ENCODE data around the gene PLA2G2A.
"Not testable (repeated sequence)": the region's sequence is repeated elsewhere in the genome, so short reads cannot be mapped to it uniquely, and the experiment has no call there.

The PLA2G2A gene, protein sequence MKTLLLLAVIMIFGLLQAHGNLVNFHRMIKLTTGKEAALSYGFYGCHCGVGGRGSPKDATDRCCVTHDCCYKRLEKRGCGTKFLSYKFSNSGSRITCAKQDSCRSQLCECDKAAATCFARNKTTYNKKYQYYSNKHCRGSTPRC

DNA sequence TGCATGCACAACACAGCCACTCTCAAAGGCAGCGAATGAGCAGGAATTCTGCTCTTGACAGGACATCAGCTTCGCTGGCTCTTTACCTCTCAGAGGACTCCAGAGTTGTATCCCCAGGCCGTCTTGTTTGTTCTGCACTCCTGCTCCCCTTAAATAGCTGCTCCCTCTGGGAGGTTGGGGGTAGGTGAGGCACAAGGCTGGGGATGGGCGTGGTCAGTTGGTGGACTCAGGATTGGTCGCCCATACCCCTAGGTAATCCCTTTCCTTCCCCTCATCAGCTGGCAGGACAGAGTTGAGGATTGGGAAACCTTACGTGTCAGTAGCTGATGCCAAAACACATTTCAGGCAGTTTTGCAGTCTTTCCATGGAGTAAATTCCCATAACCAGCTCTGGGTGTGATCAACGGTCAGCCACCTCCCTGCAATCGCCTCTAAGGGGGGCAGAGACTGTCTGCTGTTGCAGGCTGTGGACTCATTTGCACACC is at the start of gene PLA2G2A:
Gene PLA2G2A (minus strand): TSS at position 125 of the 484 bp plus-strand sequence. CDS start 845 bp downstream, outside the sequence.
- no peaks in the 10 kb centered on the region for H4K20me1 ChIP-seq
- no peaks in the 10 kb centered on the region for H3K36me3 ChIP-seq
- peaks cover 25% of the 10 kb centered on the region for H3K4me1 ChIP-seq
- TF ChIP-seq Cebpa-rat (IDR thresholded peaks at IDR 0.05): no peak
- H3K9ac ChIP-seq: no peak within 1 kb of the TSS
- H3K27ac ChIP-seq: no peak within 1 kb of the TSS
- no peaks in the 10 kb centered on the region for H3K27me3 ChIP-seq
- H3K4me3 ChIP-seq: no peak within 1 kb of the TSS
- no peak within 1 kb of the TSS; the same call in 1 of the 2 replicates for H3K4me2 ChIP-seq
- peaks cover 5% of the 10 kb centered on the region for H3K9me3 ChIP-seq

GRCh38 chr1:20028726-20029125 is 49.3 kb upstream of the PLA2G2A start:
- Histone ChIP-seq H3K4me1 (0 out of 2 replicates have a peak, but pooled peaks cover 7% of the 10 kb centered on the region), H4K20me1 (no peaks in the 10 kb centered on the region), H3K9ac (no peak overlapping the region), H3K27ac (no peak overlapping the region), H3K4me3 (no peak overlapping the region), H3K36me3 (no peaks in the 10 kb centered on the region), H3K27me3 (no peaks in the 10 kb centered on the region), H3K9me3 (peaks cover 10% of the 10 kb centered on the region), H3K4me2 (no peak overlapping the region)
- TF ChIP-seq Cebpa-rat (IDR thresholded peaks at IDR 0.05): no peak

GRCh38 chr1:20028125-20028524 is 48.7 kb upstream of the PLA2G2A start:
- Histone ChIP-seq H3K9me3 (peaks cover 13% of the 10 kb centered on the region), H3K27me3 (no peaks in the 10 kb centered on the region), H3K27ac (no peak overlapping the region), H3K4me3 (no peak overlapping the region), H3K36me3 (no peaks in the 10 kb centered on the region), H3K4me1 (0 out of 2 replicates have a peak, but pooled peaks cover 7% of the 10 kb centered on the region), H3K4me2 (no peak overlapping the region), H3K9ac (no peak overlapping the region), H4K20me1 (no peaks in the 10 kb centered on the region)
- no peak for TF ChIP-seq Cebpa-rat (IDR thresholded peaks at IDR 0.05)

DNA sequence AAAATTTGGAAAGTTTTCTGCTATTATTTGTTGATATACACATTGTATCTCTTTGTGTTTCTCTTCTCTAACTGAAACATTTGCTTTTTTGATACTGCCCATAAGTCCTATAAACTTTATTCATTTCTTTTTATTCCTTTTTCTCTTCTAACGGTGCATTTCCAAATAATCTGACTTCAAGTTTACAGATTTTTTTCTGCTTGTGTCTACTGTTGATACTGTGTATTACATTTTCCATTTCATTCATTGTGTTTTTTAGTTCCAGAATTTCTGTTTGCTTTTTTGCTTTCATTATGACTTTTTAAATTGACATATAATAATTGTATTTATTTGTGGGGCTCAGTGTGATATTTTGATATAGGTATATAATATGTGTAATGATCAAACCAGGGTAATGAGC is 38.3 kb upstream of the PLA2G2A start:
- Histone ChIP-seq H3K4me2 (no peak overlapping the region), H3K36me3 (no peaks in the 10 kb centered on the region), H3K9ac (no peak overlapping the region), H3K27me3 (no peaks in the 10 kb centered on the region), H3K4me1 (no peaks in the 10 kb centered on the region), H3K27ac (no peak overlapping the region), H4K20me1 (no peaks in the 10 kb centered on the region), H3K4me3 (no peak overlapping the region), H3K9me3 (peaks cover 36% of the 10 kb centered on the region)
- no peak for TF ChIP-seq Cebpa-rat (IDR thresholded peaks at IDR 0.05)

DNA sequence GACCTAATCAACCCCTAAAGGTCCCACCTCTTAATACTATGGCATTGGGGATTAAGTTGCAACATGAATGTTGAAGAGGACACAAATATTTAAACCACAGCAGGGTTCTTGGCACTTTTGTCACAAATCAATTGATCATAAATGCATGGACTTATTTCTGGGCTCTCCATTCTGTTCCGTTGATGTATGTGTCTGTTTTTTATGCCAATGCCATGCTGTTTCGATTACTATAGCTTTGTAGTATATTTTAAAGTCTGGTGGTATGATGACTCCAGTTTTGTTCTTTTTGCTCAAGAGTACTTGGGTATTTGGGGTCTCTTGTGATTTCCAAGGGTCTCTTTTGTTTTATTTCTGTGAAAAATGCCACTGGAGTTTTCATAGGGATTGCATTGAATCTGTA is 34.7 kb upstream of the PLA2G2A start:
- Histone ChIP-seq H3K27ac (no peak overlapping the region), H3K4me2 (no peak overlapping the region), H3K36me3 (no peaks in the 10 kb centered on the region), H3K4me3 (no peak overlapping the region), H3K4me1 (no peaks in the 10 kb centered on the region), H3K9ac (no peak overlapping the region), H3K27me3 (no peaks in the 10 kb centered on the region), H3K9me3 (peaks cover 31% of the 10 kb centered on the region), H4K20me1 (no peaks in the 10 kb centered on the region)
- no peak for TF ChIP-seq Cebpa-rat (IDR thresholded peaks at IDR 0.05)

DNA sequence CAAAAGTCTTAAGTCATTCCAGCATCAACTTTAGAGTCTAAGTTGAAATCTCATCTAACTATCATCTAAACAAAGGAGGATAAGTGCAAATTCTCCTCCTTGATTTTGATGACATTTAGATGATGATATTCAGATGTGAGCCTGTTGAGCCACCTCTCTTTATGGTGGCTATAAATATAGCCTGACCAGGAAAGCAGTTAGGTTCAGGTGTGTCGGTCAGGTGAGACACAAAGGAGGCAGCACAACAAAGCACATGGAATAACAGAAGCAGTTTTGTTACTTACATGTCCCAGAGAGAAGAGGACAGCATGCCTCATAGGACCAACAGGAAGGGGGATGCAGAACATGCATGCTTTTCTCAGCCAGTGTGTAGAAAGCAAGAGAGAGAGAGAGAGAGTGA is 30.6 kb upstream of the PLA2G2A start:
- Histone ChIP-seq H4K20me1 (no peaks in the 10 kb centered on the region), H3K4me1 (no peaks in the 10 kb centered on the region), H3K9me3 (peaks cover 22% of the 10 kb centered on the region), H3K27me3 (no peaks in the 10 kb centered on the region), H3K4me2 (no peak overlapping the region), H3K36me3 (no peaks in the 10 kb centered on the region), H3K4me3 (no peak overlapping the region), H3K9ac (no peak overlapping the region), H3K27ac (no peak overlapping the region)
- TF ChIP-seq Cebpa-rat (IDR thresholded peaks at IDR 0.05): no peak

- Histone ChIP-seq H3K9me3 (peaks cover 20% of the 10 kb centered on the region), H3K4me1 (no peaks in the 10 kb centered on the region), H3K4me3 (no peak overlapping the region), H3K36me3 (no peaks in the 10 kb centered on the region), H3K27ac (no peak overlapping the region), H3K27me3 (no peaks in the 10 kb centered on the region), H3K4me2 (no peak overlapping the region), H4K20me1 (no peaks in the 10 kb centered on the region), H3K9ac (no peak overlapping the region)
- no peak for TF ChIP-seq Cebpa-rat (IDR thresholded peaks at IDR 0.05)
Measured at GRCh38 chr1:20009212-20009611, 29.8 kb upstream of the PLA2G2A start.

GRCh38 chr1:20008391-20008841 is 29.0 kb upstream of the PLA2G2A start:
- Histone ChIP-seq H4K20me1 (no peaks in the 10 kb centered on the region), H3K4me2 (no peak overlapping the region), H3K27me3 (no peaks in the 10 kb centered on the region), H3K36me3 (no peaks in the 10 kb centered on the region), H3K9me3 (peaks cover 13% of the 10 kb centered on the region), H3K4me3 (no peak overlapping the region), H3K9ac (no peak overlapping the region), H3K27ac (no peak overlapping the region), H3K4me1 (no peaks in the 10 kb centered on the region)
- no peak for TF ChIP-seq Cebpa-rat (IDR thresholded peaks at IDR 0.05)

DNA sequence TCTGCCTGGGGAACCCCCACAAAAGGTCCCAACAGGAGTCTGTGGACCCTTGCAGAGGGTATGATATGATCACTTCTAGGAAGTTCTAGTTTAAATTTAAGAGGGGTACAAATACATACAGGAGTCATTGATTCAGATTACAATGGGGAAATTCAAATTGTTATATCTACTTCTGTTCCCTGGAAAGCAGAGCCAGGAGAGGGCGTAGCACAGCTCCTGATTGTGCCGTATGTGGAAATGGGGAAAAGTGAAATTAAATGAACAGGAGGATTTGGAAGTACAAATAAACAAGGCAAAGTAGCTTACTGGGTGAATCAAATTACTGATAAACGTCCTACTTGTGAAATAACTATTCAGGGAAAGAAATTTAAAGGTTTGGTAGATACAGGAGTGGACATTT is 19.4 kb upstream of the PLA2G2A start:
- peaks cover 33% of the 10 kb centered on the region for H3K9me3 ChIP-seq
- not testable (repeated sequence) for H4K20me1 ChIP-seq, H3K27me3 ChIP-seq, H3K36me3 ChIP-seq, H3K4me3 ChIP-seq, H3K4me1 ChIP-seq, H3K27ac ChIP-seq, H3K4me2 ChIP-seq, H3K9ac ChIP-seq

- Histone ChIP-seq H3K4me2 (no peak overlapping the region), H3K4me1 (no peaks in the 10 kb centered on the region), H3K36me3 (no peaks in the 10 kb centered on the region), H3K27ac (no peak overlapping the region), H4K20me1 (no peaks in the 10 kb centered on the region), H3K27me3 (no peaks in the 10 kb centered on the region), H3K4me3 (no peak overlapping the region), H3K9ac (no peak overlapping the region), H3K9me3 (peaks cover 5% of the 10 kb centered on the region)
- no peak for TF ChIP-seq Cebpa-rat (IDR thresholded peaks at IDR 0.05)
Measured at GRCh38 chr1:19990689-19991088, 11.3 kb upstream of the PLA2G2A start.

DNA sequence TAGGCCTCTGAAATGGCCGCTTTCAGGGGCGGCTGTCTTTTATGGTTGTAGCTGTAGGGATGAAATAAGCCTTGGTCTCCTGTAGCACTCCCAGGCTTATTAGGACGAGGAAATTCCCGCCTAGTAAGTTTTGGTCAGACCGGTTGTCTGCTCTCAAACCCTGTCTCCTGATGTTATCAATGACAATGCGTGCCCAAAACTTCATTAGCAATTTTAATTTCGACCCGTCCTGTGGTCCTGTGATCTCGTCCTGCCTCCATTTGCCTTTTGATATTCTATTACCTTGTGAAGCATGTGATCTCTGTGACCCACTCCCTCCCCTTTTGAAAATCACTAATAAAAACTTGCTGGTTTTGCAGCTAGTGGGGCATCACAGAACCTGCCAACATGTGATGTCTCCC is 10.8 kb upstream of the PLA2G2A start:
- H3K36me3 ChIP-seq, H3K4me2 ChIP-seq, H3K9ac ChIP-seq, H3K4me3 ChIP-seq, H3K27ac ChIP-seq, H3K9me3 ChIP-seq, H3K27me3 ChIP-seq, H4K20me1 ChIP-seq, H3K4me1 ChIP-seq: not testable (repeated sequence)
